Left lung (tissue), 10 donors: ENCODE results near the gene DTYMK. TPM values are rescaled to one million over a fixed set of nuclear protein-coding genes. Genes with fewer than 3 reads are reported as not detected.

Experiments
- ATAC-seq: fragments of 200-7000 bp; cut with Tn5 transposase; one replicate; pipeline ENCODE4 v1.9.1; 2020; ENCODE audit warnings: moderate library complexity
- DNase-seq, 4 donors: peaks; one replicate each; pipeline ENCODE4 v3.0.0-alpha.2; 2013 to 2020
- H3K27ac ChIP-seq, 2 donors: fragments of 200-600 bp; sonication (generic) in 1 of 2; one replicate each; pipeline versions ENCODE4 v1.5.0 to v1.8.0; 2020 to 2021
- H3K27me3 ChIP-seq, 2 donors: fragments of 200-600 bp; sonication (generic) in 1 of 2; one replicate each; pipeline versions ENCODE4 v1.5.0 to v1.8.0; 2020 to 2021
- H3K36me3 ChIP-seq, 2 donors: fragments of 200-600 bp; sonication (generic) in 1 of 2; one replicate each; pipeline versions ENCODE4 v1.5.0 to v1.8.0; 2020 to 2021
- H3K4me1 ChIP-seq, 2 donors: fragments of 200-600 bp; one replicate each; pipeline ENCODE4 v1.8.0; 2021
- H3K4me3 ChIP-seq, 2 donors: fragments of 200-600 bp; sonication (generic) in 1 of 2; one replicate each; pipeline versions ENCODE4 v1.5.0 to v1.8.0; 2020 to 2021; ENCODE audit warnings: mild to moderate bottlenecking in 1 of 2
- H3K9me3 ChIP-seq, 2 donors: fragments of 200-600 bp; sonication (generic) in 1 of 2; one replicate each; pipeline versions ENCODE4 v1.5.0 to v1.8.0; 2020 to 2021
- CTCF ChIP-seq, 2 donors: fragments of 200-600 bp; sonication (generic) in 1 of 2; IDR thresholded peaks; one replicate each; pipeline versions ENCODE4 v1.5.0 to v1.8.0; 2021; ENCODE audit warnings: antibody characterized with exemption in 2 of 2
- intact Hi-C, 2 donors: fragments of 100-400 bp; cut with DNase I; formaldehyde crosslinking; loops; one replicate each; pipeline versions ENCODE4 v1.11.2 to v1.14.2; 2022
- polyA plus RNA-seq, 6 donors: library from polyadenylated mRNA; unstranded; fragments of 120-200 nt; gene quantifications; one replicate each; pipeline ENCODE4 v1.2.1, GENCODE V29; 2013; ENCODE audit not compliant: insufficient read length in 6 of 6
- total RNA-seq, 2 donors: library from RNA; stranded (reverse); fragmentation: NEBNext Ultra II Directional; extraction: Animal tissue kit (Norgen Biotek cat#: 25700); gene quantifications; one replicate each; pipeline ENCODE4 v1.2.1, GENCODE V29; 2021
- donor health status: DM: no; HTN: yes; CAD: no.
- donor health status: DM: no; HTN: no; CAD: no.

Gene DTYMK
- total and polyA plus RNA-seq, 8 donors, result 28.7 to 56.2 (median 42.2) TPM

DNA sequence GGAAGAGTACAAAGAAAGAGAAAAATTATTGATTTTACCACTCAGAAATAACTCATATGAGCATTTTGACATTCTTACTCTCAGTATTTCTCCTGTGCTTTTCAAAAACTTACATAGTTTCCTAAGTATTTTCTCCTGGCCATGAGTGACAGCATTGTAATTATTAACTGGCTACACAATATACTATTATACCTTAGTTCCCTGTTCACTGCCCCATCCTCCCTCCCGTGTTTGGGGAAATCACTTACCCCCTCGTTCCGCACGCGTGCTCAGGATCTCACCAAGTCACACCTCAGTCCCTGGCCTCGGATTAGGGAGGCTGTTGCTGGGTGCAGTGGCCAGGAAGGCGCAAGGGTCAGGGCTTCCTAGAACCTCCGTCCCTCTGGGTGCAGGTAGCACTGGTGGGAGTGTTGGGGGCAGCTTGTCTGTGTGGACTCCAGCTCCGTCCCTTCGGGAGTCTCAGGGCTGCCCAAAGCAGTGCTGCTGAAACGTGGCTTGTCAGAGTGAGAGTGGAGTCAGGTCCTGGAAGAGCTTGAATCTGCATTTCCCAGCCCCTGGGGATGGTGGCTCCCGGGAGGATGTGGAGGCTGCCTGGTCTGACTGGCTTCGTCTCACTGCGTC is 25.9 kb downstream of the DTYMK start:
- Histone ChIP-seq H3K36me3 (peaks cover 0 to 69% of the 10 kb centered on the region in 2 donors), H3K27ac (no peak overlapping the region), H3K4me1 (no peaks in the 10 kb centered on the region), H3K27me3 (no peaks in the 10 kb centered on the region), H3K9me3 (no peaks in the 10 kb centered on the region), H3K4me3 (no peak overlapping the region)
- no peak for TF ChIP-seq CTCF (IDR thresholded peaks at IDR 0.05)
- intact Hi-C loops, result no loop called here
- no peak for ATAC-seq
- DNase-seq, result peak in 1 of 4 donors; percentile 24

DNA sequence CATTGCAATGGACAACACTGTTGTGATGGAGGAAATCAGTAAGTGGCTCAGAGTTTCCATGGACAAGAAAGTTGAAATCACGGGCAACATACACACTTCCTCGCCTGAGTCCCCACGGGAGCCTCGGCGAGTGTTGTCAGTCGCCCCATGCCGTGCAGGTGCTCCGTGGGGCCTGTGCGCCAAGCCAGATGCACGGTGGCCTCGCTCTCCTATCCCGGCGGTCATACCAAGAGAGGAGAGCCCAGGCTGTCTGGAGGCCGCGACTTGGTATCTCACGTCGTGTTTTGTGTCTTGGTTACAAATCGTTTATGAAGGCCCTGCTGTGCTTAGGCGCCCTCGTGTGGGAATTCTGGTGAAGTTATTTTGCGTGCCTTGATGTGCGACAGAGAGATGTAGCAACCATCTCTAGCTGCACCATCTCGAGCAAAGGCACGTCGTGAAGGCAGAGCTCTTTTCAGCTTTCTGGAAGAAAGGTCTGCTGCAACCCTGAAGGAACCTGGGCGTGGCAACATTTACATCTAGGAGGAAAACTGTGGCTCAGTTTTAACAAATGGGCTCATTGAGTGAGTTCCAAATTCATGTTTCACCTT is 27.4 kb downstream of the DTYMK start:
- H3K4me1 ChIP-seq, result no peaks in the 10 kb centered on the region
- DNase-seq, result peak in 3 of 4 donors; percentile 62 to 80 (median 72)
- intact Hi-C loops, result no loop called here
- peak in 1 of 2 donors; percentile 53 for TF ChIP-seq CTCF (IDR thresholded peaks at IDR 0.05)
- no peak overlapping the region for H3K27ac ChIP-seq
- ATAC-seq, result peak; percentile 80
- no peaks in the 10 kb centered on the region for H3K9me3 ChIP-seq
- H3K27me3 ChIP-seq, result no peaks in the 10 kb centered on the region
- H3K36me3 ChIP-seq, result peaks cover 0 to 84% of the 10 kb centered on the region in 2 donors
- no peak overlapping the region for H3K4me3 ChIP-seq

- no peak for TF ChIP-seq CTCF (IDR thresholded peaks at IDR 0.05)
- no peak overlapping the region for H3K4me3 ChIP-seq
- H3K27ac ChIP-seq, result no peak overlapping the region
- H3K27me3 ChIP-seq, result no peaks in the 10 kb centered on the region
- H3K9me3 ChIP-seq, result no peaks in the 10 kb centered on the region
- DNase-seq (no peak), ATAC-seq (no peak)
- intact Hi-C loops, result no loop called here
- H3K36me3 ChIP-seq, result peaks cover 0 to 93% of the 10 kb centered on the region in 2 donors
- no peaks in the 10 kb centered on the region for H3K4me1 ChIP-seq
These were observed 28.3 kb downstream of the DTYMK start for GRCh38 chr2:241658296-241658695.

- ATAC-seq, result no peak
These were observed 28.8 kb downstream of the DTYMK start for GRCh38 chr2:241657786-241658254.

More at GRCh38 chr2:241657786-241658254, 28.8 kb downstream of the DTYMK start:
- H3K27ac ChIP-seq, result no peak overlapping the region
- no peaks in the 10 kb centered on the region for H3K9me3 ChIP-seq
- TF ChIP-seq CTCF (IDR thresholded peaks at IDR 0.05), result no peak
- no peaks in the 10 kb centered on the region for H3K27me3 ChIP-seq
- no peaks in the 10 kb centered on the region for H3K4me1 ChIP-seq
- peaks cover 0 to 98% of the 10 kb centered on the region in 2 donors for H3K36me3 ChIP-seq
- intact Hi-C loops, result no loop called here
- no peak overlapping the region for H3K4me3 ChIP-seq
- DNase-seq, result peak in 1 of 4 donors; percentile 59
